MM.1S (cell line): ENCODE results near the gene SEC31B.

Experiments used
- CTCF ChIP-seq: fragments of 300-600 bp; sonication (generic); IDR thresholded peaks from 2 replicates; pipeline ENCODE4 v1.5.1; 2016; ENCODE audit warnings: antibody characterized with exemption, low read length, mixed read lengths
- EZH2 ChIP-seq: fragments of 300-600 bp; sonication (generic); optimal IDR thresholded peaks from 2 replicates; pipeline ENCODE3; 2017; ENCODE audit warnings: low read depth, mild to moderate bottlenecking, antibody characterized with exemption, low read length, mixed read lengths

- TF ChIP-seq CTCF (no peak), EZH2 (no peak)
These were observed 45.7 kb upstream of the SEC31B start for GRCh38 chr10:100565206-100565985.
